Measurements from ENCODE around the gene LRRC3C. TPM values are rescaled to one million over a fixed set of nuclear protein-coding genes. Genes with fewer than 3 reads are reported as not detected.

LRRC3C gene
- total RNA-seq, 1 donor from 2014 or later: not detected

- DNase-seq (ENCODE audit: low spot score): peak; percentile 90
- peak; percentile 45 for ATAC-seq
Measured at GRCh38 chr17:39923836-39924690, 3.5 kb upstream of the LRRC3C start.

DNA sequence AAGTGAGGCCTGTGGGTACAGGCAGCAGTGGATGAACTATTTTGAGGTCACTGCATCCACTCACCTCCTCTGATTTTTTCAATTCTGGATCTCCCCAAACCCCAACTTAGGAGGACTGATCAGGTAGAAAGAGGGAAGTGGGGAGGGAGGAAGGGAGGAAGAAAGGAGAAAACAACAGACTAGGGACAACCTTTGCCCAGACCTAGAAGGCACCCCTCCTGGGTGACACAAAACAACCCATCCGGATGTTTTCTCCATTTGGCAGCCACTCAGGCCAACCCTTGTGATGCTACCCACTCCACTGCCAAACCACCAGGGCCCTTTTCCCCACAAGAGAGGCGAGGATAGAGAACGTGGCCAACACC, 2.9 kb upstream of the LRRC3C start:
- DNase-seq (ENCODE audit: low spot score) (peak; percentile 72), ATAC-seq (peak; percentile 2)

- no peak for ATAC-seq
- DNase-seq (ENCODE audit: low spot score): no peak
Measured at GRCh38 chr17:39925282-39926134, 2.0 kb upstream of the LRRC3C start.

DNA sequence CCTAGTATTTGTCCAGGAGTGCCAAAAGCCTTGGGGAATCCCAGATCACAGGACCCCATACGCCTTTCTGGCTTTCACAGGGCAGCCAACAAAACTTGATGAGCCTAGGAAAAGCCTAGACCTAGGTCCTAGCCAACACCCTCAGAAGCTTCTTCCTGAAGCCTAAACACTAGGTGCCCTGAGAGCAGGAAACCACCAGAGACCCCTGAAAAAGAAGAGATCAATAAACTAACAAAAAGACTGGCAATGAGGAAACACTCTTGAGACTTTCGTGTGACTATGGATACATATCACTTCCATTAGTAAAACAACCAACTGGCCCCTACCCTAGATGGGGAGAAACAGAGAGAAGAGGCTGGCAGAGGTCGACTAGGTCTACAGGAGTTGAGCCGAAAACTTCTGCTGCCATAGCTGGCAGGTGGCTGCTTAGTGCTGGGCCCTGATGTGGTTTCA, 1.4 kb upstream of the LRRC3C start:
- ATAC-seq (no peak), DNase-seq (ENCODE audit: low spot score) (no peak)

DNA sequence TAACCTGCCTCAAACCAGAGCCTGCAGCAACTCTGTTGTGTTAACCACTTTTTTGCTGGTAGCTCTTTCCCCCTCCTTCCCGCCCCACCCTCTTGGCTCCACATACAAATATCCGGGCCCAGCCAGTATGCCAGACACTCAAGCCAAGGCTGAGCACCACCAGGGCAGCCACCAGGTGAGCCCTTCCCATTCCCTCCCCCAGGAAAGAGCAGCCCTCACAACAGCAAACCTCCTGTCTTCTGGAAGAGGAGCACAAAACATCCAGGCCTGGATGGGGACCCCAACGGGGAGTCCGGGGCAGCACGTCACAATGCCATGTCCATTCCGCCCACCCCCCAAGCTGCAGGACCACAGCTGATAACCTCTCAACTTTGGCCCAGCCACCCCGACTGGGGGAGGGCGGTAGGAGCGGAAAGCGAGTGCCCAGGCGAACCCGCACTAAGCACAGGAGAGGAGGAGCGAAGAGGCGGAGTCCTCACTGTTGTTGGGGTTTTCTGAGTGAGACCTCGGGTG, 888 bp upstream of the LRRC3C start:
- ATAC-seq (peak; percentile 64), DNase-seq (ENCODE audit: low spot score) (peak; percentile 91)

GRCh38 chr17:39927929-39928857, 661 bp downstream of the LRRC3C start:
- ATAC-seq (peak; percentile 27), DNase-seq (ENCODE audit: low spot score) (peak; percentile 75)

DNA sequence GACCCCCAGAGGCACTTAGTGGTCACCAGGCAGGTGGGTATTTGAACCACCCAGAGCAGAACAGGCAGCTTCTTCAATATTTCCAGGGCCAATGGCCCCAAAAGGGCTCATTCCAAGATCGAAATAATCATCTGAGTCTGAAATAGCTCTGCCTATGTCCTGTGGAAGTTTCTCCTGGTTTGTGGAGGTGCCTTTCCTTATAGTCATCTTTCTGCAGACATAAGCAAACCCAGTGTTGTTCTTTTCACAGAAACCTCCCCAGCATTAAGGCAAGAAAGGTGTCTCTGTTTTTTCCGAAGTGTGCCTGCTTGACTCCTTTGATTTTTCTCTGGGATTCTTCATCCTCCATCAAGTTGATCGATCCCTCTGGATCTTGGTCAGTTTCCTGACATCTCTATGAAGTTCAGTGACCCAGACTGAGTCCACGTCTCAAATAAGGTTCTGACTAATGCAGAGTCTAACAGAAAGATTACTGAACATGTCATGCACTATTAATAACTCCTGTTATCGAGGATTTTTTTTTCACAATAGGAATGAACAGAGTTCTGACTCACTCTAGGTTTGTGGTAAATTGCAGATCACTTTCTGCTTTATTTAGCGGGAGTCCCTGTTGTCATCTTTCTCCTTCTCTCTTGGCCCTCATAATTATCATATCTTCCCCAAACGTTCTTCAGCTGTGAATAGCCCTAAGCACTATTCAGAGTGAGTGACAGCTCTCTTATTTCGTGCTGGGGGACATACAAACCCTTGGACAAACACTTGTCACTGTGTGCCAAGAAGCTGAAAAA, 1.5 kb downstream of the LRRC3C start:
- ATAC-seq (no peak), DNase-seq (ENCODE audit: low spot score) (no peak)

GRCh38 chr17:39929646-39930407, 2.3 kb downstream of the LRRC3C start:
- ATAC-seq (no peak), DNase-seq (ENCODE audit: low spot score) (no peak)

DNA sequence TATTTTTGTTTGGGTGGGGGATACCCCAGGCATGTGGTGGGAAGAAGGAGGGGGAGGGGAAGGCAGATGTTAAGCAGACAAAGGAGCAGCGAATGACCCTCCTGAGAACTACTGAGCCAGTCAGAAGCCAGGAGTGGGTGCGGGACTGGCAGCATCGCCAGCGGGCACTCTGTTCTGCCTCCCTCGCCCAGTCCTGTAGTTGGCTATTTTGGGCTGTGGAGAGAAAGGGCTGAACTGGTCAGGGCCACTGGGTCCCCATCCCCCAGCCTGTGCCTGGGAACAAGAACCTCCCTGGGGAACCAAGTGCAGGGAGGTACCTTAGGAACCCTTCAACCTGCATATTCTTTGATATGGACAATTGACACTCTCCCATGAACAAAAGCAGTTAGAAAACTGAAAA, 6.4 kb downstream of the LRRC3C start:
- DNase-seq (ENCODE audit: low spot score) (no peak), ATAC-seq (peak; percentile 75)

- DNase-seq (ENCODE audit: low spot score) (no peak), ATAC-seq (peak; percentile 89)
Measured at GRCh38 chr17:39934324-39934723, 6.8 kb downstream of the LRRC3C start.

- ATAC-seq: no peak
Measured at GRCh38 chr17:39935909-39936308, 8.4 kb downstream of the LRRC3C start.

GRCh38 chr17:39937447-39937846, 9.9 kb downstream of the LRRC3C start:
- ATAC-seq: no peak
- DNase-seq (ENCODE audit: low spot score): no peak

More at GRCh38 chr17:39935909-39936308, 8.4 kb downstream of the LRRC3C start:
- no peak for DNase-seq (ENCODE audit: low spot score)

DNA sequence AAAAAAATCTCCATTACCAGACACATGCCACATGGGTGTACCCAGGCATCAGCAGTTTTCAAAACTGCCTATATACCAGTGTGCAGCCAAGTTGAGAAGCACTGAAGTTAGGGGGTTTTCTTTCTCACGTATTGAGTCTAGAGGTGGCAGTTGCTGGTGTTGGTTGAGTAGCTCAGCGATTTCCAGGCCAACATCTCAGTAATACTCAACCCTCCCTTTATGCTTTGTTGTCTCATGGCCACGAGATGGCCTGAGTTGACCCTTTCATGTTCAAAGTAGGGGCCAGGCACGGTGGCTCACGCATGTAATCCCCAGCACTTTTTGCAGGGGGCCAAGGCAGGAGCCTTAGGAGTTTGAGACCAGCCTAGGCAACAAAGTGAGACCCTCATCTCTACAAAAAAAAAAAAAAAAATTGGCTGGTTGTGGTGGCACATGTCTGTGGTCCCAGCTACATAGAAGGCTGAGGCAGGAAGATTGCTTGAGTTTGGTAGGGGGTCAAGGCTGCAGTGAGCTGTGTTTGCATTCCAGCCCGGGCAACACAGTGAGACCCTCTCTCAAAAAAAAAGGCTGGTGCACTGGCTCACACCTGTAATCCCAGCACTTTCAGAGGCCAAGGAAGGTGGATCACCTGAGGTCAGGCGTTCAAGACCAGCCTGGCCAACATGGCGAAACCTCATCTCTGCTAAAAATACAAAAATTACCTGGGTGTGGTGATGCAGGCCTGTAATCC, 10.8 kb downstream of the LRRC3C start:
- DNase-seq (ENCODE audit: low spot score) (no peak), ATAC-seq (no peak)

- no peak for ATAC-seq
- DNase-seq (ENCODE audit: low spot score): no peak
Measured at GRCh38 chr17:39939106-39939505, 11.6 kb downstream of the LRRC3C start.

DNA sequence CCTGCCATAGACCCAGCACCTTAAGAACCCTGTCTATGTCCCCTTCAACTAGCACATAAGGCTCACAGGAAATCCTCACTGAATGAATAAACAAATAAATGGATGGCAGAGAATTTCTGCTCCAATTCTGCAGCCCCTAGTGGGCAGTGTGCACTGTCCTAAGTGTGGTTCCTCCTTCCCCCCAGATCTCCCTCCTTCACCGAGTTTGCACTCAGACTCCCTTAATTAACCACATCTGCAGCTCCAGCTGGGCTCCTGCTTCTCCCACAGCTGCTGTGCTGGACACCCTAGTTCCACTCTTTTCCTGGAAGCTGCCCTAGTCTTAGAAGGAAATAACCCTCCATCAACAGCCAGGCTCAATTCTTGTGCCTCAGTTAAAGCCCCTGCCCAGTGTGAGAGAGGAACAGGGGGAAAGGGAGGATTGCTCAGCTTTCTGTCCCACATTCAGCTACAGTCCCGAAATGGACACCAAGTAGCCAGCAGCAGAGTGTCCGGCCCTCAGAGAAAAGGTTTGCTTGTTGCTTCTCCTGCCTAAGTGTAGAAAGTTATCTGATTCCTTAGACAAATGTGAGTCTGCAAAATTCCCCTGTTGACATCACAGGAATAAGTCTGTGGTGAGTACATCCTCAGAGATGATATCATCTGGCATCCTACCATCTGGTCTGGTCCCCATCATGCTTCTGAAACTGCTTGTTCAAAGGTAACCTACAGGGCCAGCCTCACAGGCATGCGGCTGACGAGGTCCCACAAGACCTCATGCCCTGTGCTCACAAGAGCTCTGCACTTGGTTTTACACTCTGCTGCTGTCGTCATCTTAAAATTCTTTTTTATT, 12.3 kb downstream of the LRRC3C start:
- ATAC-seq (no peak), DNase-seq (ENCODE audit: low spot score) (no peak)

DNA sequence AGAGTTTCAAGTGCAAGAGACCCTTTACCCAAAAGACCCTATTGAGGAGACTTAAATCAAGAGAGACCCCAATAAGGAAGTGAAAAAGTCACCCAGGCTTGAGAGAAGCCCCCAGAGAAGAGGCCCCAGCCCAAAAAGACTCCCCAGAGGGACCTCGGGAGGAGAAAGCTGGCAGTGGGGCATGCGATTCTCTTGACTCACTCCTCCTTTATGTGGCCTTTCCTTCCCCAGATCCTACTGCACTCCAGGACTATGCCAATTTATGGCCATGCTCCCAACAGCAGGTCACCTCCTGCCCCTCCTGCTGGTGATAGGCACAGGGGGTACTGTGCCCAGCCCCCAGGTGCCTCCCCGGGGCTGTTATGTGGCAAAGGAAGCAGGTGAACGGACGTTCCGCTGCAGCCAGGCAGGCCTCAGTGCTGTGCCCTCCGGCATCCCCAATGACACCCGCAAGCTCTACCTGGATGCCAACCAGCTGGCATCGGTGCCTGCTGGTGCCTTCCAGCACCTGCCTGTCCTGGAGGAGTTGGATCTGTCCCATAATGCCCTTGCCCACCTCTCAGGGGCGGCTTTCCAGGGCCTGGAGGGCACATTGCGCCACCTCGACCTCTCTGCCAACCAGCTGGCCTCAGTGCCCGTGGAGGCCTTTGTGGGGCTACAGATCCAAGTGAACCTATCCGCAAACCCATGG, 16.3 kb downstream of the LRRC3C start:
- DNase-seq (ENCODE audit: low spot score) (peak; percentile 98), ATAC-seq (peak; percentile 92)

- DNase-seq (ENCODE audit: low spot score): no peak
- no peak for ATAC-seq
Measured at GRCh38 chr17:39944393-39944711, 16.8 kb downstream of the LRRC3C start.
